Measurements from ENCODE around the gene DHFR2.

The DHFR2 gene

GRCh38 chr3:94011233-94011711 is 51.4 kb downstream of the DHFR2 start:
- TF ChIP-seq CTCF (IDR thresholded peaks at IDR 0.05; ENCODE audit: poor library complexity, severe bottlenecking): no peak
- no peak overlapping the region for H3K4me3 ChIP-seq (ENCODE audit: severe bottlenecking)
- H3K27ac ChIP-seq (ENCODE audit: poor library complexity, severe bottlenecking): no peak overlapping the region
- DNase-seq (ENCODE audit: low spot score) (no peak), ATAC-seq (ENCODE audit: low read depth) (no peak)
- H3K4me1 ChIP-seq (ENCODE audit: insufficient read depth, poor library complexity, severe bottlenecking): no peaks in the 10 kb centered on the region
- H3K27me3 ChIP-seq (ENCODE audit: insufficient read depth, poor library complexity, severe bottlenecking): no peaks in the 10 kb centered on the region
- no peaks in the 10 kb centered on the region for H3K9me3 ChIP-seq (ENCODE audit: severe bottlenecking)
- peaks cover 5% of the 10 kb centered on the region; the same call in 1 of the 2 replicates for H3K36me3 ChIP-seq (ENCODE audit: low read depth)

GRCh38 chr3:94009608-94010007 is 53.1 kb downstream of the DHFR2 start:
- no peaks in the 10 kb centered on the region for H3K9me3 ChIP-seq (ENCODE audit: severe bottlenecking)
- no peaks in the 10 kb centered on the region for H3K27me3 ChIP-seq (ENCODE audit: insufficient read depth, poor library complexity, severe bottlenecking)
- no peak overlapping the region for H3K27ac ChIP-seq (ENCODE audit: poor library complexity, severe bottlenecking)
- ATAC-seq (ENCODE audit: low read depth) (no peak), DNase-seq (ENCODE audit: low spot score) (no peak)
- peaks cover 10% of the 10 kb centered on the region for H3K36me3 ChIP-seq (ENCODE audit: low read depth)
- H3K4me3 ChIP-seq (ENCODE audit: severe bottlenecking): no peak overlapping the region
- TF ChIP-seq CTCF (IDR thresholded peaks at IDR 0.05; ENCODE audit: poor library complexity, severe bottlenecking): no peak
- no peaks in the 10 kb centered on the region for H3K4me1 ChIP-seq (ENCODE audit: insufficient read depth, poor library complexity, severe bottlenecking)

GRCh38 chr3:94008253-94008652 is 54.5 kb downstream of the DHFR2 start:
- ATAC-seq (ENCODE audit: low read depth) (no peak), DNase-seq (ENCODE audit: low spot score) (no peak)
- no peaks in the 10 kb centered on the region for H3K4me1 ChIP-seq (ENCODE audit: insufficient read depth, poor library complexity, severe bottlenecking)
- H3K27ac ChIP-seq (ENCODE audit: poor library complexity, severe bottlenecking): no peak overlapping the region
- no peak overlapping the region for H3K4me3 ChIP-seq (ENCODE audit: severe bottlenecking)
- TF ChIP-seq CTCF (IDR thresholded peaks at IDR 0.05; ENCODE audit: poor library complexity, severe bottlenecking): no peak
- H3K36me3 ChIP-seq (ENCODE audit: low read depth): peaks cover 15% of the 10 kb centered on the region
- H3K9me3 ChIP-seq (ENCODE audit: severe bottlenecking): no peaks in the 10 kb centered on the region
- no peaks in the 10 kb centered on the region for H3K27me3 ChIP-seq (ENCODE audit: insufficient read depth, poor library complexity, severe bottlenecking)

Data from RWPE2 (cell line).